Endothelial cell of hepatic sinusoid (primary cell): ENCODE measurements around the gene ACOT7.
"Not testable (repeated sequence)": the region's sequence is repeated elsewhere in the genome, so short reads cannot be mapped to it uniquely, and the experiment has no call there.

Experiments
- in situ Hi-C: cut with HindIII; loops from 2 replicates; pipeline ENCODE4 v1.10.0; 2017; ENCODE audit warnings: low sequenced_read_pairs

The ACOT7 gene

GRCh38 chr1:6243053-6243834, 150.3 kb downstream of the ACOT7 start:
- in situ Hi-C loops = loop anchor here (10.0 kb wide), 1 partner anchor 122 kb away; no protein-coding TSS in a partner anchor

GRCh38 chr1:6241887-6242740, 151.5 kb downstream of the ACOT7 start:
- in situ Hi-C loops = loop anchor here (10.0 kb wide), 1 partner anchor 123 kb away; no protein-coding TSS in a partner anchor

- in situ Hi-C loops = loop anchor here (10.0 kb wide), 1 partner anchor 124 kb away; no protein-coding TSS in a partner anchor
These were observed 152.3 kb downstream of the ACOT7 start for GRCh38 chr1:6241107-6241886.

GRCh38 chr1:6239950-6240768, 153.4 kb downstream of the ACOT7 start:
- in situ Hi-C loops = loop anchor here (10.0 kb wide), 1 partner anchor 125 kb away; no protein-coding TSS in a partner anchor

GRCh38 chr1:6239213-6239752, 154.3 kb downstream of the ACOT7 start:
- in situ Hi-C loops = no loop called here

GRCh38 chr1:6237093-6237492, 156.5 kb downstream of the ACOT7 start:
- in situ Hi-C loops = no loop called here

- in situ Hi-C loops = no loop called here
These were observed 158.3 kb downstream of the ACOT7 start for GRCh38 chr1:6235296-6235677.

- in situ Hi-C loops = no loop called here
These were observed 158.9 kb downstream of the ACOT7 start for GRCh38 chr1:6234502-6235295.

GRCh38 chr1:6233376-6233775, 160.2 kb downstream of the ACOT7 start:
- in situ Hi-C loops = no loop called here

GRCh38 chr1:6225651-6226050, 167.9 kb downstream of the ACOT7 start:
- in situ Hi-C loops = no loop called here

- in situ Hi-C loops = no loop called here
These were observed 168.8 kb downstream of the ACOT7 start for GRCh38 chr1:6224718-6225117.

- in situ Hi-C loops = no loop called here
These were observed 169.9 kb downstream of the ACOT7 start for GRCh38 chr1:6223617-6224016.

GRCh38 chr1:6222636-6223035, 170.9 kb downstream of the ACOT7 start:
- in situ Hi-C loops = no loop called here

GRCh38 chr1:6221210-6221784, 172.3 kb downstream of the ACOT7 start:
- in situ Hi-C loops = no loop called here

- in situ Hi-C loops = no loop called here
These were observed 173.3 kb downstream of the ACOT7 start for GRCh38 chr1:6220236-6220635.

GRCh38 chr1:6219641-6220040, 173.9 kb downstream of the ACOT7 start:
- in situ Hi-C loops = not testable (repeated sequence)

GRCh38 chr1:6218375-6219164, 175.0 kb downstream of the ACOT7 start:
- in situ Hi-C loops = no loop called here
